Islet of Langerhans (tissue), 1 donor: ENCODE results near the gene SMIM27.

Source experiments
- FAIRE-seq: peaks from one replicate; lab custom pipeline; 2011; peaks lifted over from hg19 to GRCh38; lab: Jason Lieb, UNC

SMIM27 gene

GRCh38 chr9:32558408-32558934, 6.3 kb downstream of the SMIM27 start:
- FAIRE-seq: no peak

- no peak for FAIRE-seq
Measured at GRCh38 chr9:32565967-32566366, 13.8 kb downstream of the SMIM27 start.

- FAIRE-seq: no peak
Measured at GRCh38 chr9:32566770-32567169, 14.6 kb downstream of the SMIM27 start.

GRCh38 chr9:32570262-32570661, 18.1 kb downstream of the SMIM27 start:
- FAIRE-seq: no peak

GRCh38 chr9:32571969-32572899, 20.1 kb downstream of the SMIM27 start:
- peak; percentile 45 for FAIRE-seq

GRCh38 chr9:32572900-32573523, 20.9 kb downstream of the SMIM27 start, which contains the start of gene NDUFB6:
NDUFB6 (minus strand) TSS chr9:32573159; CDS start chr9:32573060, 99 bp downstream.
- no peak for FAIRE-seq

- no peak for FAIRE-seq
Measured at GRCh38 chr9:32573821-32574220, 21.7 kb downstream of the SMIM27 start.

- no peak for FAIRE-seq
Measured at GRCh38 chr9:32574858-32575257, 22.7 kb downstream of the SMIM27 start.

- no peak for FAIRE-seq
Measured at GRCh38 chr9:32577316-32577715, 25.2 kb downstream of the SMIM27 start.

GRCh38 chr9:32578976-32579375, 26.8 kb downstream of the SMIM27 start:
- FAIRE-seq: no peak

GRCh38 chr9:32579706-32580331, 27.7 kb downstream of the SMIM27 start:
- FAIRE-seq: peak; percentile 95

- FAIRE-seq: no peak
Measured at GRCh38 chr9:32580631-32581300, 28.6 kb downstream of the SMIM27 start.

GRCh38 chr9:32581512-32582143, 29.5 kb downstream of the SMIM27 start:
- FAIRE-seq: peak; percentile 72

GRCh38 chr9:32584784-32585183, 32.7 kb downstream of the SMIM27 start:
- no peak for FAIRE-seq

- no peak for FAIRE-seq
Measured at GRCh38 chr9:32587901-32588300, 35.8 kb downstream of the SMIM27 start.

GRCh38 chr9:32589083-32589723, 37.1 kb downstream of the SMIM27 start:
- FAIRE-seq: no peak

- FAIRE-seq: no peak
Measured at GRCh38 chr9:32590476-32590875, 38.3 kb downstream of the SMIM27 start.

- no peak for FAIRE-seq
Measured at GRCh38 chr9:32590898-32591297, 38.8 kb downstream of the SMIM27 start.

GRCh38 chr9:32596096-32596865, 44.2 kb downstream of the SMIM27 start:
- no peak for FAIRE-seq

GRCh38 chr9:32596936-32597335, 44.8 kb downstream of the SMIM27 start:
- no peak for FAIRE-seq
